Activated T-helper 2 cell treated with anti-CD3 and anti-CD28 coated beads, Interferon-gamma antibody, Interleukin-2, Interleukin-4, amounts not matched to agents 10 μg/mL and 5 μg/mL and 100 μg/mL, durations not matched to agents 14 hours and 24 hours and 36 hours (primary cell): ENCODE measurements around the gene FANCD2OS. TPM values are rescaled to one million over a fixed set of nuclear protein-coding genes. Genes with fewer than 3 reads are reported as not detected.
A peak's percentile ranks its signal among the peaks of the same experiment; 100 is the strongest.

Source experiments
- DNase-seq: peaks from one replicate; pipeline ENCODE4 v3.0.0; 2021; ENCODE audit warnings: low spot score
- H3K27ac Mint-ChIP-seq: one replicate; pipeline ENCODE4 v1.8.0; 2021; ENCODE audit warnings: mixed read lengths
- H3K27me3 Mint-ChIP-seq: one replicate; pipeline ENCODE4 v1.8.0; 2021; ENCODE audit warnings: low read depth, mixed read lengths
- H3K36me3 Mint-ChIP-seq: one replicate; pipeline ENCODE4 v1.8.0; 2021; ENCODE audit warnings: low read depth, mixed read lengths
- H3K4me1 Mint-ChIP-seq: one replicate; pipeline ENCODE4 v1.8.0; 2021; ENCODE audit warnings: low read depth, mixed read lengths
- H3K4me3 Mint-ChIP-seq: one replicate; pipeline ENCODE4 v1.8.0; 2021; ENCODE audit warnings: low read depth, mild to moderate bottlenecking, moderate library complexity, mixed read lengths
- H3K9me3 Mint-ChIP-seq: one replicate; pipeline ENCODE4 v1.8.0; 2021; ENCODE audit warnings: mixed read lengths
- intact Hi-C: fragments of 100-400 bp; cut with micrococcal nuclease; formaldehyde crosslinking; loops from one replicate; pipeline ENCODE4 v1.15.1; 2023
- total RNA-seq: library from RNA; stranded (reverse); gene quantifications from 2 replicates; pipeline ENCODE4 v1.2.3, GENCODE V29; 2022

Gene FANCD2OS
- total RNA-seq: not detected in 2 replicates

- intact Hi-C loops: no loop called here
- Mint-ChIP-seq H3K27ac (no peak within 1 kb of the TSS), H3K36me3 (no peaks in the 10 kb centered on the region), H3K4me3 (no peak within 1 kb of the TSS), H3K27me3 (no peaks in the 10 kb centered on the region), H3K9me3 (no peaks in the 10 kb centered on the region), H3K4me1 (no peaks in the 10 kb centered on the region)
- no peak for DNase-seq
Observed at GRCh38 chr3:10108091-10108490, at the start of gene FANCD2OS. FANCD2OS (minus strand) TSS chr3:10108255; CDS start chr3:10104774, 3,481 bp downstream.

GRCh38 chr3:10157031-10157430 lies 49.0 kb upstream of the FANCD2OS start:
- no peak overlapping the region for H3K27ac Mint-ChIP-seq
- peaks cover 4% of the 10 kb centered on the region for H3K4me1 Mint-ChIP-seq
- intact Hi-C loops: no loop called here
- H3K27me3 Mint-ChIP-seq: no peaks in the 10 kb centered on the region
- peaks cover 22% of the 10 kb centered on the region for H3K36me3 Mint-ChIP-seq
- H3K4me3 Mint-ChIP-seq: no peak overlapping the region
- no peak for DNase-seq
- H3K9me3 Mint-ChIP-seq: no peaks in the 10 kb centered on the region

- Mint-ChIP-seq H3K36me3 (peaks cover 35% of the 10 kb centered on the region), H3K4me1 (no peaks in the 10 kb centered on the region), H3K9me3 (no peaks in the 10 kb centered on the region), H3K4me3 (no peak overlapping the region), H3K27ac (no peak overlapping the region), H3K27me3 (no peaks in the 10 kb centered on the region)
- DNase-seq: no peak
- intact Hi-C loops: no loop called here
Observed at GRCh38 chr3:10155658-10156057, 47.6 kb upstream of the FANCD2OS start.

- no peaks in the 10 kb centered on the region for H3K9me3 Mint-ChIP-seq
- intact Hi-C loops: no loop called here
- H3K4me3 Mint-ChIP-seq: no peak overlapping the region
- H3K27ac Mint-ChIP-seq: no peak overlapping the region
- no peak for DNase-seq
- no peaks in the 10 kb centered on the region for H3K27me3 Mint-ChIP-seq
- H3K4me1 Mint-ChIP-seq: no peaks in the 10 kb centered on the region
- H3K36me3 Mint-ChIP-seq: peaks cover 40% of the 10 kb centered on the region
Observed at GRCh38 chr3:10155123-10155472, 47.0 kb upstream of the FANCD2OS start.

- peaks cover 46% of the 10 kb centered on the region for H3K36me3 Mint-ChIP-seq
- no peak for DNase-seq
- no peak overlapping the region for H3K4me3 Mint-ChIP-seq
- no peaks in the 10 kb centered on the region for H3K9me3 Mint-ChIP-seq
- no peaks in the 10 kb centered on the region for H3K27me3 Mint-ChIP-seq
- peaks cover 5% of the 10 kb centered on the region for H3K4me1 Mint-ChIP-seq
- no peak overlapping the region for H3K27ac Mint-ChIP-seq
- intact Hi-C loops: no loop called here
Observed at GRCh38 chr3:10154335-10155122, 46.5 kb upstream of the FANCD2OS start.

GRCh38 chr3:10150987-10151386 lies 42.9 kb upstream of the FANCD2OS start:
- intact Hi-C loops: no loop called here
- peaks cover 13% of the 10 kb centered on the region for H3K4me1 Mint-ChIP-seq
- no peak overlapping the region for H3K27ac Mint-ChIP-seq
- H3K27me3 Mint-ChIP-seq: no peaks in the 10 kb centered on the region
- H3K4me3 Mint-ChIP-seq: no peak overlapping the region
- no peak for DNase-seq
- no peaks in the 10 kb centered on the region for H3K9me3 Mint-ChIP-seq
- H3K36me3 Mint-ChIP-seq: peaks cover 62% of the 10 kb centered on the region

GRCh38 chr3:10149226-10149625 lies 41.2 kb upstream of the FANCD2OS start:
- H3K36me3 Mint-ChIP-seq: peaks cover 56% of the 10 kb centered on the region
- no peaks in the 10 kb centered on the region for H3K9me3 Mint-ChIP-seq
- H3K4me3 Mint-ChIP-seq: no peak overlapping the region
- no peak overlapping the region for H3K27ac Mint-ChIP-seq
- peaks cover 19% of the 10 kb centered on the region for H3K4me1 Mint-ChIP-seq
- no peaks in the 10 kb centered on the region for H3K27me3 Mint-ChIP-seq
- no peak for DNase-seq
- intact Hi-C loops: no loop called here

GRCh38 chr3:10145685-10146084 lies 37.6 kb upstream of the FANCD2OS start:
- Mint-ChIP-seq H3K36me3 (peaks cover 54% of the 10 kb centered on the region), H3K4me1 (peaks cover 32% of the 10 kb centered on the region), H3K27ac (no peak overlapping the region), H3K4me3 (peak overlapping the region; percentile 37), H3K9me3 (no peaks in the 10 kb centered on the region), H3K27me3 (no peaks in the 10 kb centered on the region)
- intact Hi-C loops: no loop called here
- no peak for DNase-seq

- DNase-seq: no peak
- Mint-ChIP-seq H3K27ac (peak overlapping the region; percentile 92), H3K4me3 (peak overlapping the region; percentile 94)
Observed at GRCh38 chr3:10142707-10143560, 34.9 kb upstream of the FANCD2OS start.

GRCh38 chr3:10140996-10141546 lies 33.0 kb upstream of the FANCD2OS start:
- H3K4me3 Mint-ChIP-seq: peak overlapping the region; percentile 94
- peak overlapping the region; percentile 92 for H3K27ac Mint-ChIP-seq
- peaks cover 23% of the 10 kb centered on the region for H3K36me3 Mint-ChIP-seq
- H3K4me1 Mint-ChIP-seq: peaks cover 21% of the 10 kb centered on the region
- H3K9me3 Mint-ChIP-seq: no peaks in the 10 kb centered on the region
- intact Hi-C loops: loop anchor here (1.0 to 2.0 kb wide), 2 partner anchors 84 to 108 kb away; partner anchors contain the start of gene TATDN2
- no peaks in the 10 kb centered on the region for H3K27me3 Mint-ChIP-seq
- no peak for DNase-seq

More at GRCh38 chr3:10142707-10143560, 34.9 kb upstream of the FANCD2OS start:
- peaks cover 34% of the 10 kb centered on the region for H3K36me3 Mint-ChIP-seq
- H3K27me3 Mint-ChIP-seq: no peaks in the 10 kb centered on the region
- intact Hi-C loops: loop anchor here (1.0 kb wide), 2 partner anchors 28 to 43 kb away; partner anchors contain the start of gene BRK1
- H3K4me1 Mint-ChIP-seq: peaks cover 24% of the 10 kb centered on the region
- no peaks in the 10 kb centered on the region for H3K9me3 Mint-ChIP-seq

- Mint-ChIP-seq H3K27ac (no peak overlapping the region), H3K4me1 (peaks cover 14% of the 10 kb centered on the region), H3K4me3 (no peak overlapping the region), H3K9me3 (no peaks in the 10 kb centered on the region), H3K27me3 (no peaks in the 10 kb centered on the region), H3K36me3 (no peaks in the 10 kb centered on the region)
- no peak for DNase-seq
- intact Hi-C loops: no loop called here
Observed at GRCh38 chr3:10137178-10137577, 29.1 kb upstream of the FANCD2OS start.

- intact Hi-C loops: no loop called here
- no peak for DNase-seq
- no peak overlapping the region for H3K4me3 Mint-ChIP-seq
- no peaks in the 10 kb centered on the region for H3K9me3 Mint-ChIP-seq
- no peaks in the 10 kb centered on the region for H3K27me3 Mint-ChIP-seq
- no peak overlapping the region for H3K27ac Mint-ChIP-seq
- H3K36me3 Mint-ChIP-seq: no peaks in the 10 kb centered on the region
- H3K4me1 Mint-ChIP-seq: peaks cover 14% of the 10 kb centered on the region
Observed at GRCh38 chr3:10136426-10137005, 28.5 kb upstream of the FANCD2OS start.
